GM18907 (cell line): ENCODE results near the gene CYP4V2.

Experiments used
- ATAC-seq: cut with Tn5 transposase; IDR thresholded peaks from one replicate; pipeline ENCODE4 v1.9.1; 2021; ENCODE audit warnings: mild to moderate bottlenecking, moderate library complexity; ENCODE audit not compliant: unreplicated experiment

The CYP4V2 gene

DNA sequence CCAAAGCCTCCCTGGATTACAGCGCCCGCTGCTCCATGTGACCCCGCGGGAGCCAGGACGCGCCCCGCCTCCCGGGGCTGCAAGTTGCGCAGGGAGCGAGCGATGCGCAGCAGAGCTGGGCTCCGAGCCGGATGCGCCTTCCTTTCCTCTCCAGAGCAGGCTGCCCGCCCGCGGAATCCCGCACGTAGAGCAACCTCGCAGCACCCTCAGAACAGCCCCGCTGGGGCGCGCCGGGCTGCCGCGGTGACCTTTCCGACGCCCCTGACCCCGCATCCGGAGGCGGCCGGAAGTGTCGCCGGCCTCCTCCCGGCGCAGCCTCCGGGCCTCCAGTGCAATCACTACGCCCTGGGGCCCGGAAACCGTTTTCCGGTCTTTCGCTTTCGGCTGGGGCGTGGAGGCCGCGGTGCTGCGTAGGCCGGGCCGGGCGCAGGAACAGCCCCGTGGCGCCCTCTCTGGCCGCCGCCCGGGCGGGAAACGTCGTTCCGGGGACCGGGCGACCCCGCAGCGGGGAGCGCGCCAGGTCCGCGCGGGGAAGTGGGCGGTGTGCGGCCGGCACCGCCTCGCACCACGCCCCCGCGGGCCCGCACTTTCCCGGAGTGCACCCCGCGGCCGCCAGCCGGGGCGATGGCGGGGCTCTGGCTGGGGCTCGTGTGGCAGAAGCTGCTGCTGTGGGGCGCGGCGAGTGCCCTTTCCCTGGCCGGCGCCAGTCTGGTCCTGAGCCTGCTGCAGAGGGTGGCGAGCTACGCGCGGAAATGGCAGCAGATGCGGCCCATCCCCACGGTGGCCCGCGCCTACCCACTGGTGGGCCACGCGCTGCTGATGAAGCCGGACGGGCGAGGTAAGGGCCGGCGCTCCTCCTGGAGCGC is at the start of gene CYP4V2:
Gene CYP4V2, plus strand, starts transcription at position 368 of the 866 bp plus-strand sequence. Its CDS starts 257 bp downstream, at position 625.
- peak; percentile 91 for ATAC-seq

DNA sequence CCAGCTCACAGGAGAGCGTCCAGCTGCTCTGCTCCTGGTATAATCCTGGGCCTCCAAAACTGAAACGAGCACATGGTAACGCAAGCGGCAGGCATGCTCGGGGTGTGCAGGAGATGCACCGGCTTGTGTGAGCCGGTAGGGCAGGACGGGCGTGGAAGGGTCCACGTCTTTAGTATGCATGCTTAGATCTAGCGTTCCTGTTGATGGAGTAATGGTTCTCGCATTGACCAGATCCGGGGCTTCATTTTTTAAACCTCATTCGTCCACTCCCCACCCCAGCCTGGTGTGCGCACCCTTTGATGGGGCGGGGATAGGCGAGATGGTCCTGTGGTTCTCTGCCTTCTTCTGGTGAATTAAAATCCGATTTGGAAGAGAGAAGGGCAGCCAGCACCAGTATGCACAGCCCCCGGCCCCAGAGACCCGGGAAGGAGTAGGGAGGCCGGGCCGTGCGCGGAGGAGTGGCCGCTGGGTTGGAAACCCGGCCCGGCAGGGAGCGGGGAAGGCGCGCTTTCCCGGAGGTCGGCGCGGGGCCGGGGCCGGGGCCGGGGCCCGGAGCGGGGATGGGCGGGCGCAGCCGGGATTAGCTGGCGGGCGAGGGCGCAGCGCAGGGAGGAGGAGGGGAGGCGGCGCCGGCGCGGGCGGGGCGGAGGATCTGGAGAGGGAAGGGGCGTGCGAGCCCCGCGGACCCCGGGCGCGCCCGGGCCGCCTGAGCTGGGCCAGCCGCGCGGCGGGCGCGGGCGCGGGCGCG is 47.0 kb upstream of the CYP4V2 start:
- ATAC-seq: peak; percentile 57

DNA sequence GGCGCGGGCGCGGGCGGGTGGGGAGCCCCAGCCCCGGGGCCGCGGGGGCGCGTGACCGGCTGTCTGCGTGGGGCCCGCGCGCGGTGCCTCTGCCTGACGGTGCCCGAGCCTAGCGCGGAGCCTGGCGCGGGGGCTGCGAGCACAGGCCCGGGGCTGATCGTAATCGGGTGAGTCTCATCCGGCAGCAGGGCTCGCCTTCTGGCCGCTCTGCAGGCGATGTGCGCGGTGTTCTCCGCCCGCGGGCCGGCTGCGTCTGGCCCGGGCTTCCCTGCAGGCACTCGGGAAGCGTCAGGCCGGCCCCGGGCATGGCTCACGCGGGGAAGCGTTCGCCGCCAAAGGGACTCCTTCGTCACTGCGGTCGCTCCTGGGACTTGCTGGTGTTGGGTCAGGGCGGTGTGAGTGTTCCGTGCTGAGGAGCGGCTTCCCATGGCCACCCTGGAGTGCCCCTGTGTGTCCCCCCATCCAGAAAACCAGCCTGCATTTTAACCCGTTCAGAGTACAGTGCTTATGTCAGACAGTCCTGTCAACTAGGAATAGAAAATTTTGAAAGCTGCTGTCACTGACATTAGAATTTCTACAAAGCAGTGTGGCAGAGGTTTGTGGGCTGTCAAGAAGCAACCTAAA is 46.3 kb upstream of the CYP4V2 start:
- peak; percentile 50 for ATAC-seq

DNA sequence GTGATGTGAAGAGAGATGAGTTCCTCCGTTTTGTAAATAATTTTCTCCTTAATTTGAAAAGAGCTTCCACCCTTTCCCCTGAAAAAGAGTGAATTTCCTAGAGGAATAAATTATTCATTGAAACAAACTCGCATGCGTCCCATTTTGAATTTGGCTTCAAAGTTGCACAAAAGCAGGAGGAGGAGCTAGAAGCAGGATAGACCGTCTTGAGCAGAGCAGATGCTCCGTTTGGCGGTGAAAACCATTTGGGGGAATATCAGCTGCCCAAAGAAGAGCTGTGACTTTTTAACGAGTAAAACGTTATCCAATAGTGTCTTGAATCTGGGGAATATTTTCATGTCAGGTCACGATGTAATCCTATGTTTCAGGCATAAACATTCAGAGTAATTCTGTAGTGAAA is 44.9 kb upstream of the CYP4V2 start:
- ATAC-seq: no peak

DNA sequence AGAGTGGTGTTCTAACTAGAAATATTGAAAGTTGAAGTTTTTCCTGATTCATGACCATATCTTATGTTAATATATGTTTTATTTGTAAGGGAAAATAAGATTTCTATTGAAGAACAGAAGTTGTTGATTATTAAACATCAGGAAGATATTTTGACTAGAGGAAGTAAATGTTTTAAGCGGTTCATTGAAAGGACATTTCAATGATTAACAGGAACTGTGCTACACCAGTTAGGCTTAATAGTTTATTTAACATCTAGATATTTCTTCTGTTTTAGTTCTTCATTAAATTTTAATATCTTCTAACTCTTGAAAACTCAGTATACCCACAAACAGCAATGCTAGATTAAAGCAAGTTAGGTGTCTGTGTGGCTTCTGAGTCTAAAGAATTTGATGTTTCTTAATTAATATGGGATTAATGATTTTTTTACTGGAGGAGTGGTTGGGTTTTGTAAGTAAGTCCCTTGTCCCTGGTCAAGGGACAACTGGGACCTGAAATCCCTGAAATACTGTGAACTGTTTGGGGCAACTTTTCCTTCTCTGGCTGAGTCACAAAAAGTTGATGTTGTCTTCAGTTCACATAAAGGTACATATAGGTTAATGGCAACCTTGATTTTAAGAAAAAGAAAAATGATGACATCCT is 42.9 kb upstream of the CYP4V2 start:
- peak; percentile 30 for ATAC-seq

DNA sequence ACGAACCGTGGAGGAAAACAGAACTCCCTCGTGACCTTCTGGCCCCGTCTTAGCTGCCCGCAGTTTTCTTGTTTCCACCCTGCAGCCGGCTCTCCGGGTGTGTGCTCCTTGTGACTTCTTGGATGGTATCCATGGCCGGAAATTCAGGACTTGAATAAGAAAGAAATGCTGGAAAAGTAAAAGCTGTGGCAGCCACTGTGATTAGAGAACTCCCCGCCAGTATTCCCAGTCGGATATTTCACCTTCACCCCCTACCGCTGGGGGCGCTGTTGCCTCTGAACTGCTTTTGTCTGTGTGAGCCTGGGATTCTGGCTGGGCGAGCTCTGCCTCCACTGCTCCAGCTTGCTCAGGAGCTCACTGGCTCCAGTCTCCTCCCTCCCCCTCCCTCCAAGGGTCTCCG is 41.5 kb upstream of the CYP4V2 start:
- no peak for ATAC-seq

DNA sequence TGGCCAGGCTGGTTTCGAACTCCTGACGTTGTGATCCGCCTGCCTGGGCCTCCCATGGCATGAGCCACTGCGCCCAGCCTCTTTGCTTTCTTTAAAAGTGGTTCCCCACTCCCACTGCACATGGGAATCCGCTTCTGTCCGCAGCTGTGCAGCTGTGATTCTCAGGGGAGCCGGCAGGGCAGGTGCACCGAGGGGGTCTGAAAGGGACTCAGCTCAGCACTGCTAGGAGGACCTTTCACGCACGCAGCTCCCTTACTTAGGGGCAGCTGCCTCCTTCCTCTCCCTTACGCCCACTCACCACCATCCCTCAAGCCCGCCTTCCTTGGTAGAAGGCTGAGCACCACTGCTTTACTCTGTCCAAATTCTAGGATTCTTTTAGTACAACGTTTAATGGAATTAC is 40.4 kb upstream of the CYP4V2 start:
- ATAC-seq: no peak

DNA sequence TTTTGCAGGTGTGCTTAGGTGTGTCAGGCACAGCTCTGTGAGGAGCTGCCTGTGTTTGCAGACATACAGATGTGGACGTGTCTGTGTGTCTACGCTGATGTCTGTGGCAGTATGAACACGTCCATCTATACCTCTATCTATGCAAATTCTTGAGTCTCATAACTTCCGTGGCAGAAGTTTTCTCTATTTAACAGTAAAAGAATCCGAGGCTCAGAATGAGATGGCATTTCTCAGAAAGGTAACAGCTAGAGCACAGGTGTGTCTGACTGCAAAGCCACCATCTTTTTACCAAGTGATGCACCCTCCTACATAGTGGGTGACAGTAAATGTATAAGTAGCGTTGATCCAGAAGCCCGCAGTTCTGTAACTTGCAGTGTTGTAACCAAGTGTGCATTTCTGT is 39.9 kb upstream of the CYP4V2 start:
- no peak for ATAC-seq

DNA sequence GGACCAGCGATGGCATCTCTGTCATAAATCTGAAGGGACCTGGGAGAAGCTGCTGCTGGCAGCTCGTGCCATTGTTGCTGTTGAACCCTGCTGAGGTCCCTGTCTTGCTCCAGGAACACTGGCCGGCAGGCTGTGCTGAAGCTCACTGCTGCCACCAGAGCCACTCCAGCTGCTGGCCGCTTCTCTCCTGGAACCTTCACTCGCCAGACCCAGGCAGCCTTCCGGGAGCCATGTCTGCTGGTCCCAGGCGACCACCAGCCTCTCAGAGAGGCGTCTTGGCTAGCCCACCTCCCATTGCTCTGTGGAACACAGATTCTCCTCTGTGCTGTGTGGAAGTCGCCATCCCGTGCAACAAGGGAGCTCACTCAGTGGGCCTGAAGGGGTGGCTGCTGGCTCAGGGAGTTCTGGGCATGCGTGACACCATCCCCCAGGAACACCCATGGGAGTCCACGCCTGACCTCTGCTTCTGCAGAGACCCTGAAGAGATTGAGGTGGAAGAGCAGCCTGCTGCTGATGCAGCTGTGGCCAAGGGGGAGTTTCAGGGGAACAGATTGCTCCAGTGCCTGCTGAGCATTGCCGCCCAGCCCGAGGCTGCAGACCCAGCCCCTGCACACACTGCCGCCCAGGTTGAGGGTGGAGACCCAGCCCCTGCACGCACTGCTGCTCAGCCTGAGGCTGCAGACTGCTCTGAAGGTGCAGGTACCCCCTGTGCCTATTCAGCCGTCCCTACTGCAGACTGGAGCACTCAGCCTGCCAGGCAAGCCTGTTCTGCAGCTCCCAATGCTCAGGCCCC is 33.1 kb upstream of the CYP4V2 start:
- no peak for ATAC-seq

DNA sequence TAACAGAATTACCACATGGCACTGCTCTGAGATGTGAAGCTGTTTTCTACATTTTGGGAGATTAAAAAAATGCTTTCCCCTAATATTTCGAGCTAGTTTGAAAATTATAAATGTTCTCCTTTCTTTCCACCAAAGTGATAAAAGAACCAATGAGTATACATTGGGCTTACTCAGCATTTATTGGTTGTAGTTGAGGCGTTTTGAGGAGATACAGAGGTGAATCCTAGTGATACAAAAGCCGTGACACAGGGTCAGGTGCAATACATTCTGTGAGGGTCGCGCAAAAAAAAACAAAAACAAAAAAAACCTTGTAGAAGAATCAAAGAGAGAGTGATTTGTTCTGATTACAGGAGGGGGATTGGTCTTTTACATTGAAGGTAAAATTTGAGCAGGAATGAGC is 32.4 kb upstream of the CYP4V2 start:
- ATAC-seq: no peak

DNA sequence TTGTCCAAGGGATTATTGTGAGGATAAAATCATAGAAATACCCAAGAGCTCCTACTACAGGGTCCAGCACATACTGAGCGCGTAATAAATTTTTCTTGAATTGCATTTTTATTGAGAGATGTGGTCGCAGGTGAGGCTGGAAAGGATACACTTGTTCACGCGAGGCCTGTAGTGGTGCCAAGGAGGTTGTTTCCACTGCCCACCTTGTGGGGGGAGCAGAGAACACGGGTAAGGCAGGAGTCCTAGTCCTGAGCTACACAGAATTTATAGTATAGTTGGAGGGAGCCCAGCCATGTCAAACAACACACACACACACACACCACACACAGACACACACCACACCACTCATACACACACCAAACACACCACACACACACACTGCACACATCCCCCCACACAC is 31.8 kb upstream of the CYP4V2 start:
- ATAC-seq: no peak

DNA sequence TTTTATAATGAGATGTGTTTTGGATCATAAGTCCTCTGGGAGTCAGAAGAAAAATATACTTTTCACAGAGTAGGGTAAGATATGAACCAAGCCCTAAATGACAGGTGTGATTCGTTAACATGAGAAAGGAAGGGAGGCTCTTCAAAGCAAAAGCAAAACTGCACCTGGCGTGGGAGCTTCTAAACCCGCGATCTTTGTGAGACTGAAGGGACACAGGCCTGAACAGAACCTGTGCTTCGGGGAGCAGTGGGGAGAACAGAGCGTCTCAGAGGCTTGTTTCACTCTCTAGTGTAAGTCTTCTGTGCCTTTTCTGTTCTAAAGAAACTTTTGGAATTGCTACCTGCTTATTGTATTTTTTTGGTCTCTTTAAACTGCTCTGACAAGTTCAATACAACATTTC is 30.2 kb upstream of the CYP4V2 start:
- peak; percentile 94 for ATAC-seq

DNA sequence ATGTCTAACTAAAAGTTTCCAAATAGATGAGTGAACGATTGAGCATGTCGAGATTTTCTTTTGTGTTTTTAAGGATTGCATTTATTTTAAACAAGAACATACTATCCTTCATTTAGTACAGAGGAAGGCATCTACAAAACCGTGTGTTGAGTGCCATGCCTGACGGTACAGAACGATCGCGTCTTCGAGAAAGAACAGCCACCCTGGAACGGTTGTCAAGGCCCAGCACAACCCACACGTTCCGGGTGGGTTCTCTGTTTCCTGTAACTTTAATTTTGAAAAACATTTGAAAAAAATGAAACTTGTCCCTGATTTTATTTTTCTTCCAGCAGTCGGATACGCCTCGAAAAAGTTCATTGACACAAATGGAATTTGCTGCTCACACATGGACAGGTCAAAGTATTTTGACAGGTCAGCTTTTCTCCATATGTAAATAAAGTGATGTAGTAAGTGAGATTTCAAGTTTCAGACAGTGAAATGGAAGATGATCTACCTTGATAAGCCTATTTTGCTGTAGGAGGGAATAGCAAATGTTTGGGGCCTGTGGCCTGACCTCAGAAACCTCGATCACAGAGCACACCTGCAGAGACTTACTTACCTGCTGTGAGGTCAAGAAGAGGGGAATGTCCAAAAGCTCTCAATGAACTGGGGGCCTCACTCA is 24.4 kb upstream of the CYP4V2 start:
- no peak for ATAC-seq

DNA sequence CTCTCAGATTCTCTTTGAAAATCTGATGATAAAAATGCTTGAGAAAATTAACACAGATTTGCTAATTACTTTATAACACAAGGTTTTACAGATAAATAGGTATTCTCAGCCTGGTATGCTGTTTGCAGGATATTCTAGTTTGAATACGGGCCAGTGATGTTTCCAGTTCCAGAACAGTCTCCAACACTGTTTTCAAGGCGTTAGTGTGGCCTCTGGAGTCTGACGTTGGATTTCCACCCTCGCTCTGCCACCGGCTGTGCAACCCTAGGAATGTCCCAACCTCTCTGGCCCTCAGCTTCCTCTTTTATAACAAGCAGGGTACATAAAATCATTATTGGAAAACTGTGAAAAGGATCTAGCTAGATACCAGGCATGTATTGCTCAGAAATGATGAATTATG is 23.8 kb upstream of the CYP4V2 start:
- no peak for ATAC-seq

DNA sequence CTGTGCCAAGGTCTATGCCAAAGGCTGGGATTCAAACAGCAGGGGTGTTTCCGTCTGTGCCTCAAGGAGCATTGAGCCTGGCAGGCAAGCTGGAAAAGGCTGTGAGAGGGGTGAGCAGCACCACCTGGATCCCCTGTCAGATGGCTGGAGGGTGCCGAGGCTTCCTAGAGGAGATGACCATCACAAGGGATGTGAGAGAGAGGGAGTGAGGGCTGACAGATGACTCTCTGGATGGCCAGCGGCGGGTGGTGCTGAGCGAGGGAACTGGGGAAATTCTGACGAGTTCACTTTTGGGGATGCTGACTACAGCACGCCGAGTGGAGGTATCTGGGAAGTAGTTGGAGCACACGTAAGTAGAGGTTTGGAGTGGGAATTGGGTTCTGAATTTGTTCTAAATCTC is 22.6 kb upstream of the CYP4V2 start:
- ATAC-seq: no peak

DNA sequence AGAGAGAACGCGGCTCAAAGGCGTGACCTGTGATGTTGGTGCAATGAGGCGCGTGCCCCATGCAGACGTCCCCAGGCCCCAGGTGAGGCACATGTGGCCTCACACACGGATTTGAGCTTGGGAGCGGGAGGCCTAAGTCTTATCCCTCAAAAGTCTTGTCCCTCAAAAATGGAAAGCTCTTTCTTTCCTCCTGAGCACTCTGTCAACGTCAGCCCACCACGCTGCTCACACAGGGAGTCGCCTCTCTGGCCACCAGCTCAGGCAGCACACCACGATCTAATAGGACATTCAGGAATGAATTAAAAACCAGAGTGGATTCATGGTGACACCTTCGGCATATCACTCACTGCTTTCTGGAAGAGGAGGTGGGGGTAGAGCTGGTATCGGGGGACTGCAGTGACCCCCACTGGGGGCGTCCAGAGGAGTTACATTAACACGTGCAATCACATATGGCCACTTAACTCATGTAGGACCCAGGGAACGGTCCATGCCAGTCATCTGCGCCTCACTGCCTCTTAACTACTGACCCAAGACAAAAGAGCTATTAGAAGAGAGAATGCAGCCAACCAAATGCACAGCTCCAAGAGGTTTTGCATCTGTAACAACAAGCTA is 21.9 kb upstream of the CYP4V2 start:
- no peak for ATAC-seq

DNA sequence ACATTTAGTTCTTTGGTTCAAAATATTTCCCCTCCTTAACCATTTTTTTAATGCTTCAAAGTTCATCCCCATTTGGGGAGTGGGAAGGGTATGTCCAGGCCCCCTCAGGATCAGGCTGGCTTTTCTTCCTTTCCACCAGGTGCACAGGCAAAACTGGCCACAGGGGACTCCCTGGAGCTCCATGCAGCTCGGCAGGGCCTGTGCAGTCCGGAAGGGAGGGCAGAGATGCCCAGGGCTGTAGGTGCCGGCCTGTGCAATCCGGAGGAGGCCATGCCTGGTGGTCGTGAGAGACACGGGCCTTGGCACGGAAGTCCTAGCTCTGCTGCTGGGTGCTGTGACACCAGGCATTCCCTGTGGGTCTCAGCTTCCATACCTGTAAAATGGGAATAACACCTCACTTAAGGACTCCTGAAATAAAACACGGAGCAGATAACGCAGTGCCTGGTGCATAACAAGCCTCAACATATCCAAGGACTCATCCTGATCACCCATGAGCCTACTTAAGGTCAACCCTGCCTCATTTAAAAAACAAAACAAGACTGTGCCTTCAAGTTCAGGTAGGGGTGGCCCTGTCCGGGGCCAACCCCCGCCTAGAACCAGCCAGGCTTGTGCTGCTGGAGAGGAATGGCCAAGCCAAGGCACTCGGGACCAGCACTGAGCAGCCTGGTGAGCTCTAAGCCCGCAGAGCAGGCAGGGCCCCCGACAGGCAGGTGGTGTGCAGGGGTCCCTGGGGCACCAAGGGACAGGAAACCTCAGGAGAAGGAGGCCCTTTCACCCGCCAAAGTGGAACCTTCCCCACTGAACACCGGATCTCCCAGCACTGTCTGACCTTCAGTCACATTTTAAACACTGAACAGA is 21.2 kb upstream of the CYP4V2 start:
- no peak for ATAC-seq

DNA sequence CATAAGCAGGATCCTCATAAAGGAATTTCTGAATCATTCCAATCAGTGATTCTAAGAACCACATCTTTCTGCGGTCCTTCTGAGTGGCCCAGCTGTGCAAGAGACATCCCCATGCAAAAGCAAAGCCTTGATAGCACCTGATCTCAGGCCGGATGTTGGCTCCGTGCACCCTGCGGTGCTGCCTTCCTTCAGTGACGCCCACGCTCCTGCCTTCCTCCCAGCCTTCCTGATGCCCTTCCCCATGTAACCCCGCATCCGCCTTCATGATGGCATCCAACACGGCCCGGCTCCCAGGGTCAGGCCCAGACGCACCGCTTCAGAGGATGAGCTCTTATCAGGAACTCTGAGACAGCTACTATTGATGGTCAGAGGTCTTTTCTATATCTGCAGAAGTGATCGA is 20.4 kb upstream of the CYP4V2 start:
- no peak for ATAC-seq

DNA sequence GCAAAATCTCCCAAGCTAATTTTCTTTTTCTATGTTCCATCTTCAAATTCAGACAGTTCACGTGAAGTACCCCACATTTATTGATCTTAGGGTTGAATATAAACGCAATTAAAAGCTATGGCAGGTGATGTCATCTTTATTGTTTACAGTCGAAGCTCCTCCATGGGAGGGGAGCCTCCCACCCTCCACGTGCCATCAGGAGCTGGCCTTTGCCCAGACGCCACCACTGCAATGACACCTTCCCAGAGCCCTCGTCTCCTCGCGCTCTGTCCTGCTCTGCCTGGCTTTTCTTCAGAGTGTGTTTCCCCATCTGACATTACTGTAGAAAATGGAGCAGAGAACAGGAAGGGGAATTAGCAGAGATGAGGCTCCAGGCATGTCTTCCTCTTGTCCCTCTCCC is 18.8 kb upstream of the CYP4V2 start:
- no peak for ATAC-seq
